IPS-18a (cell line): ENCODE results near the gene PDE7B.

Source experiments
- H3K27ac ChIP-seq: one replicate; pipeline ENCODE4 v1.5.1; 2013; ENCODE audit warnings: low read length
- H3K27me3 ChIP-seq: one replicate; pipeline ENCODE4 v1.6.1; 2013; ENCODE audit warnings: mild to moderate bottlenecking, low read length; ENCODE audit not compliant: control insufficient read depth, insufficient read depth
- H3K36me3 ChIP-seq: one replicate; pipeline ENCODE4 v1.6.1; 2013; ENCODE audit warnings: low read depth, low read length; ENCODE audit not compliant: control insufficient read depth
- H3K4me1 ChIP-seq: one replicate; pipeline ENCODE4 v1.6.1; 2013; ENCODE audit warnings: low read depth, low read length; ENCODE audit not compliant: control insufficient read depth
- H3K4me3 ChIP-seq: one replicate; pipeline ENCODE4 v1.5.1; 2013; ENCODE audit warnings: low read length
- H3K9ac ChIP-seq: one replicate; pipeline ENCODE4 v1.6.1; 2013; ENCODE audit warnings: mild to moderate bottlenecking, low read length, moderate library complexity
- H3K9me3 ChIP-seq: one replicate; pipeline ENCODE4 v1.6.1; 2013; ENCODE audit warnings: low read depth, low read length; ENCODE audit not compliant: control insufficient read depth

The PDE7B gene

GRCh38 chr6:136036601-136037000 is 185.1 kb downstream of the PDE7B start:
- Histone ChIP-seq H3K4me3 (no peak overlapping the region), H3K36me3 (no peaks in the 10 kb centered on the region), H3K27me3 (no peaks in the 10 kb centered on the region), H3K9ac (no peak overlapping the region), H3K9me3 (no peaks in the 10 kb centered on the region), H3K27ac (no peak overlapping the region), H3K4me1 (peaks cover 4% of the 10 kb centered on the region)

GRCh38 chr6:136037242-136037875 is 185.9 kb downstream of the PDE7B start:
- H3K36me3 ChIP-seq: no peaks in the 10 kb centered on the region
- H3K4me3 ChIP-seq: no peak overlapping the region
- peaks cover 4% of the 10 kb centered on the region for H3K4me1 ChIP-seq
- no peaks in the 10 kb centered on the region for H3K9me3 ChIP-seq
- H3K27me3 ChIP-seq: no peaks in the 10 kb centered on the region
- no peak overlapping the region for H3K27ac ChIP-seq
- no peak overlapping the region for H3K9ac ChIP-seq

- Histone ChIP-seq H3K27me3 (no peaks in the 10 kb centered on the region), H3K9me3 (no peaks in the 10 kb centered on the region), H3K36me3 (no peaks in the 10 kb centered on the region), H3K9ac (no peak overlapping the region), H3K4me1 (peaks cover 4% of the 10 kb centered on the region), H3K4me3 (no peak overlapping the region), H3K27ac (no peak overlapping the region)
Observed at GRCh38 chr6:136037876-136038460, 186.5 kb downstream of the PDE7B start.

- no peak overlapping the region for H3K27ac ChIP-seq
Observed at GRCh38 chr6:136038531-136038930, 187.0 kb downstream of the PDE7B start.

GRCh38 chr6:136039185-136039584 is 187.7 kb downstream of the PDE7B start:
- H3K9me3 ChIP-seq: no peaks in the 10 kb centered on the region
- no peaks in the 10 kb centered on the region for H3K27me3 ChIP-seq
- no peak overlapping the region for H3K4me3 ChIP-seq
- peaks cover 4% of the 10 kb centered on the region for H3K4me1 ChIP-seq
- no peaks in the 10 kb centered on the region for H3K36me3 ChIP-seq
- H3K27ac ChIP-seq: no peak overlapping the region
- no peak overlapping the region for H3K9ac ChIP-seq

More at GRCh38 chr6:136038531-136038930, 187.0 kb downstream of the PDE7B start:
- no peaks in the 10 kb centered on the region for H3K27me3 ChIP-seq
- H3K9ac ChIP-seq: no peak overlapping the region
- no peak overlapping the region for H3K4me3 ChIP-seq
- no peaks in the 10 kb centered on the region for H3K9me3 ChIP-seq
- peaks cover 4% of the 10 kb centered on the region for H3K4me1 ChIP-seq
- H3K36me3 ChIP-seq: no peaks in the 10 kb centered on the region

GRCh38 chr6:136050475-136050874 is 199.0 kb downstream of the PDE7B start:
- Histone ChIP-seq H3K27me3 (no peaks in the 10 kb centered on the region), H3K9ac (no peak overlapping the region), H3K4me3 (no peak overlapping the region), H3K9me3 (no peaks in the 10 kb centered on the region), H3K27ac (no peak overlapping the region), H3K4me1 (no peaks in the 10 kb centered on the region), H3K36me3 (no peaks in the 10 kb centered on the region)

GRCh38 chr6:136051140-136051775 is 199.8 kb downstream of the PDE7B start:
- Histone ChIP-seq H3K36me3 (no peaks in the 10 kb centered on the region), H3K27ac (no peak overlapping the region), H3K9me3 (no peaks in the 10 kb centered on the region), H3K9ac (no peak overlapping the region), H3K4me1 (no peaks in the 10 kb centered on the region), H3K27me3 (no peaks in the 10 kb centered on the region), H3K4me3 (no peak overlapping the region)

- Histone ChIP-seq H3K9ac (no peak overlapping the region), H3K4me3 (no peak overlapping the region), H3K27me3 (no peaks in the 10 kb centered on the region), H3K9me3 (no peaks in the 10 kb centered on the region), H3K27ac (no peak overlapping the region), H3K4me1 (no peaks in the 10 kb centered on the region), H3K36me3 (no peaks in the 10 kb centered on the region)
Observed at GRCh38 chr6:136052031-136052430, 200.5 kb downstream of the PDE7B start.

- H3K27me3 ChIP-seq: no peaks in the 10 kb centered on the region
- H3K36me3 ChIP-seq: no peaks in the 10 kb centered on the region
- H3K27ac ChIP-seq: no peak overlapping the region
- H3K9ac ChIP-seq: no peak overlapping the region
- no peaks in the 10 kb centered on the region for H3K9me3 ChIP-seq
- H3K4me3 ChIP-seq: no peak overlapping the region
- H3K4me1 ChIP-seq: no peaks in the 10 kb centered on the region
Observed at GRCh38 chr6:136058852-136059251, 207.4 kb downstream of the PDE7B start.

GRCh38 chr6:136059308-136059707 is 207.8 kb downstream of the PDE7B start:
- no peaks in the 10 kb centered on the region for H3K9me3 ChIP-seq
- no peaks in the 10 kb centered on the region for H3K36me3 ChIP-seq
- H3K27me3 ChIP-seq: no peaks in the 10 kb centered on the region
- H3K27ac ChIP-seq: no peak overlapping the region
- no peak overlapping the region for H3K9ac ChIP-seq
- H3K4me3 ChIP-seq: no peak overlapping the region
- H3K4me1 ChIP-seq: no peaks in the 10 kb centered on the region

GRCh38 chr6:136060052-136060451 is 208.6 kb downstream of the PDE7B start:
- no peaks in the 10 kb centered on the region for H3K9me3 ChIP-seq
- no peak overlapping the region for H3K27ac ChIP-seq
- no peaks in the 10 kb centered on the region for H3K36me3 ChIP-seq
- no peaks in the 10 kb centered on the region for H3K4me1 ChIP-seq
- H3K4me3 ChIP-seq: no peak overlapping the region
- H3K27me3 ChIP-seq: no peaks in the 10 kb centered on the region
- no peak overlapping the region for H3K9ac ChIP-seq

- H3K9ac ChIP-seq: no peak overlapping the region
- no peaks in the 10 kb centered on the region for H3K9me3 ChIP-seq
- H3K27me3 ChIP-seq: no peaks in the 10 kb centered on the region
- no peak overlapping the region for H3K4me3 ChIP-seq
- no peaks in the 10 kb centered on the region for H3K4me1 ChIP-seq
- no peak overlapping the region for H3K27ac ChIP-seq
- no peaks in the 10 kb centered on the region for H3K36me3 ChIP-seq
Observed at GRCh38 chr6:136060759-136061158, 209.3 kb downstream of the PDE7B start.
